B cell (primary cell): ENCODE data around the gene FMO4. TPM values are rescaled to one million over a fixed set of nuclear protein-coding genes. Genes with fewer than 3 reads are reported as not detected.

Source experiments
- ATAC-seq: fragments of 200-7000 bp; cut with Tn5 transposase; one replicate; pipeline ENCODE4 v1.10.0; 2021; ENCODE audit warnings: low read depth, mild to moderate bottlenecking, moderate number of reproducible peaks, moderate library complexity
- CTCF ChIA-PET: fragments of 350-600 bp; sonication (Branson Sonifier 250); formaldehyde crosslinking; loops from one replicate; lab custom pipeline; 2021; ENCODE audit warnings: antibody characterized with exemption, inconsistent platforms; lab: Charles Lee
- POLR2A ChIA-PET: fragments of 350-600 bp; sonication (Branson Sonifier 250); formaldehyde crosslinking; loops from one replicate; lab custom pipeline; 2021; ENCODE audit warnings: antibody characterized with exemption; lab: Charles Lee
- DNase-seq: peaks from one replicate; pipeline ENCODE4 v3.0.0; 2013
- H2AFZ ChIP-seq: 2 replicates; pipeline ENCODE4 v1.6.1; 2012; ENCODE audit warnings: mild to moderate bottlenecking, low read depth, low read length; ENCODE audit not compliant: insufficient read depth, poor library complexity, severe bottlenecking
- H3K27ac ChIP-seq, 2 donors: 1 replicate in 1 of 2; 2 replicates in 1 of 2; pipeline ENCODE4 v1.5.1; 2012 to 2013; ENCODE audit warnings: low read length in 2 of 2, mild to moderate bottlenecking in 2 of 2, moderate library complexity in 1 of 2
- H3K27me3 ChIP-seq, 4 experiments: fragments of 200-600 bp in 1 of 4; sonication (generic) in 1 of 4; replicated peaks in 1 of 4; 1 replicate in 2 of 4; 2 replicates in 2 of 4; pipeline versions ENCODE4 v1.6.1 to v1.7.0; 2013 to 2016; ENCODE audit warnings: low read length in 3 of 4, mild to moderate bottlenecking in 2 of 4, mixed read lengths in 1 of 4, moderate library complexity in 1 of 4; ENCODE audit not compliant: insufficient read depth in 4 of 4, control insufficient read depth in 3 of 4; ENCODE audit errors: control extremely low read depth in 1 of 4
- H3K36me3 ChIP-seq, 2 experiments: replicated peaks in 1 of 2; 1 replicate in 1 of 2; 2 replicates in 1 of 2; pipeline versions ENCODE4 v1.6.1 to v1.7.1; 2013; ENCODE audit warnings: low read length in 1 of 2; ENCODE audit not compliant: insufficient read depth in 2 of 2, control insufficient read depth in 1 of 2; ENCODE audit errors: control extremely low read depth in 1 of 2, extremely low read depth in 1 of 2
- H3K4me1 ChIP-seq, 2 donors: fragments of 200-600 bp in 1 of 2; sonication (generic) in 1 of 2; 1 replicate in 1 of 2; 2 replicates in 1 of 2; pipeline versions ENCODE4 v1.5.1 to v1.6.1; 2013 to 2017; ENCODE audit warnings: low read length in 2 of 2; ENCODE audit not compliant: control insufficient read depth in 2 of 2, insufficient read depth in 2 of 2
- H3K4me2 ChIP-seq: replicated peaks from 2 replicates; pipeline ENCODE3; 2012; ENCODE audit warnings: mild to moderate bottlenecking, low read depth, low read length; ENCODE audit not compliant: poor library complexity, severe bottlenecking
- H3K4me3 ChIP-seq, 5 experiments: fragments of 200-600 bp in 1 of 5; sonication (generic) in 1 of 5; 1 replicate in 3 of 5; 2 replicates in 2 of 5; pipeline versions ENCODE4 v1.5.1 to v1.7.0; 2011 to 2016; ENCODE audit warnings: low read length in 4 of 5, mild to moderate bottlenecking in 4 of 5, low read depth in 2 of 5, control low read depth in 1 of 5, moderate library complexity in 1 of 5; ENCODE audit not compliant: insufficient read depth in 1 of 5; ENCODE audit errors: control extremely low read depth in 1 of 5, extremely low read depth in 1 of 5
- H3K79me2 ChIP-seq: fragments of 200-600 bp; sonication (generic); one replicate; pipeline ENCODE4 v1.6.0; 2016; ENCODE audit warnings: low read length; ENCODE audit not compliant: control insufficient read depth, insufficient read depth
- H3K9ac ChIP-seq: fragments of 200-600 bp; sonication (generic); 2 replicates; pipeline ENCODE4 v1.6.1; 2017; ENCODE audit warnings: mild to moderate bottlenecking, low read length, moderate library complexity
- H3K9me3 ChIP-seq, 3 donors: one replicate each; pipeline versions ENCODE4 v1.6.1 to v1.7.1; 2013; ENCODE audit warnings: low read length in 2 of 3; ENCODE audit not compliant: control insufficient read depth in 2 of 3, insufficient read depth in 1 of 3; ENCODE audit errors: control extremely low read depth in 1 of 3
- H4K20me1 ChIP-seq: 2 replicates; pipeline ENCODE4 v1.6.0; 2012; ENCODE audit warnings: mild to moderate bottlenecking, low read length; ENCODE audit not compliant: insufficient read depth, control insufficient read depth, poor library complexity, severe bottlenecking
- H3K27ac Mint-ChIP-seq: one replicate; pipeline ENCODE4 v1.8.0; 2021; ENCODE audit warnings: mixed read lengths
- H3K27me3 Mint-ChIP-seq: one replicate; pipeline ENCODE4 v1.8.0; 2021; ENCODE audit warnings: mixed read lengths
- H3K4me1 Mint-ChIP-seq: one replicate; pipeline ENCODE4 v1.8.0; 2021; ENCODE audit warnings: mixed read lengths
- H3K4me3 Mint-ChIP-seq: one replicate; pipeline ENCODE4 v1.8.0; 2021; ENCODE audit warnings: mixed read lengths
- H3K9me3 Mint-ChIP-seq: one replicate; pipeline ENCODE4 v1.8.0; 2022; ENCODE audit warnings: mixed read lengths; ENCODE audit not compliant: insufficient read depth
- EZH2 ChIP-seq: IDR thresholded peaks from 2 replicates; pipeline ENCODE4 v1.6.1; 2012; ENCODE audit warnings: borderline replicate concordance, low read depth, mild to moderate bottlenecking, moderate library complexity, low read length; ENCODE audit not compliant: insufficient read depth, poor library complexity, severe bottlenecking
- WGBS: methylation state at CpG from one replicate; pipeline ENCODE4 v1.1.5; 2013; ENCODE audit warnings: missing lambda C conversion rate; ENCODE audit not compliant: insufficient coverage; 5-methylcytosine and 5-hydroxymethylcytosine counted together
- intact Hi-C: fragments of 100-400 bp; cut with micrococcal nuclease; formaldehyde crosslinking; loops from one replicate; pipeline ENCODE4 v1.10.0; 2022
- polyA plus RNA-seq: library from polyadenylated mRNA; depleted of rRNA; stranded (reverse); fragments of >200 nt; gene quantifications from 2 replicates; pipeline ENCODE4 v1.2.3, GENCODE V29; 2012
- total RNA-seq, 2 donors: library from RNA; stranded (reverse); fragments of 120-200 nt in 1 of 2; gene quantifications; 1 replicate in 1 of 2; 2 replicates in 1 of 2; pipeline versions ENCODE4 v1.2.3 to v1.2.4, GENCODE V29; 2013 to 2022
- TF ChIP-seq, protein P1 (sequence below): fragments of 200-600 bp; IDR thresholded peaks from one replicate; pipeline ENCODE4 v1.8.0; 2022; ENCODE audit warnings: antibody characterized with exemption, mild to moderate bottlenecking

Gene FMO4
- total and polyA plus RNA-seq, 2 donors (not counting 1 experiment from before 2014, with no cell fraction given), result 2.5 to 3.0 TPM

DNA sequence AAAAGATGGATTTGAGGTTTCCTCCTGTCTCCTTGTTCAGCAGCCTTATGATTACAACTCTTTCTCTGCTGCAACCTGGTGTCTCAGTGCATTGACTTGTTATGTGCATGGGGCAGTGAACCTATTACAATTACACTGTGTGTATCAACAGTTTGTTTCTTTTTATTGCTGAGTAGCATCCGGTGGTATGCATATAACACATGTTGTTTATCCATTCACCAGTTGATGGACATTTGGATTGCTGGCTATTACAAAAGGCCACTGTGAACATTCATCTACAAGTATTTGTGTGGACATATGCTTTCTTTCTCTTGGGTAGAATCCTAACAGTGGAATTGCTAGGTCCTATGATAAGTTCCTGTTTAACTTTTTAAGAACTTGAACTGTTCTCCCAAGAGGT is 65.9 kb downstream of the FMO4 start:
- no peaks in the 10 kb centered on the region for H3K4me1 Mint-ChIP-seq
- intact Hi-C loops, result no loop called here
- DNase-seq, result no peak
- CTCF ChIA-PET, result no interaction called here
- WGBS, result no CpG with 5 or more reads among the region's 1 CpG
- Histone ChIP-seq H3K27ac (no peak overlapping the region), H3K4me1 (no peaks in the 10 kb centered on the region), H3K9me3 (peaks cover 0 to 14% (median 0%) of the 10 kb centered on the region in 3 donors), H3K4me3 (no peak overlapping the region), H3K9ac (no peak overlapping the region), H4K20me1 (no peaks in the 10 kb centered on the region), H3K4me2 (no peak overlapping the region), H3K36me3 (no peaks in the 10 kb centered on the region), H3K79me2 (no peaks in the 10 kb centered on the region), H2AFZ (no peak overlapping the region), H3K27me3 (no peaks in the 10 kb centered on the region)
- no peak overlapping the region for H3K27ac Mint-ChIP-seq
- POLR2A ChIA-PET, result no interaction called here
- peaks cover 4% of the 10 kb centered on the region for H3K27me3 Mint-ChIP-seq
- no peak for ATAC-seq
- peaks cover 3% of the 10 kb centered on the region for H3K9me3 Mint-ChIP-seq
- H3K4me3 Mint-ChIP-seq, result no peak overlapping the region
- TF ChIP-seq, protein P1, sequence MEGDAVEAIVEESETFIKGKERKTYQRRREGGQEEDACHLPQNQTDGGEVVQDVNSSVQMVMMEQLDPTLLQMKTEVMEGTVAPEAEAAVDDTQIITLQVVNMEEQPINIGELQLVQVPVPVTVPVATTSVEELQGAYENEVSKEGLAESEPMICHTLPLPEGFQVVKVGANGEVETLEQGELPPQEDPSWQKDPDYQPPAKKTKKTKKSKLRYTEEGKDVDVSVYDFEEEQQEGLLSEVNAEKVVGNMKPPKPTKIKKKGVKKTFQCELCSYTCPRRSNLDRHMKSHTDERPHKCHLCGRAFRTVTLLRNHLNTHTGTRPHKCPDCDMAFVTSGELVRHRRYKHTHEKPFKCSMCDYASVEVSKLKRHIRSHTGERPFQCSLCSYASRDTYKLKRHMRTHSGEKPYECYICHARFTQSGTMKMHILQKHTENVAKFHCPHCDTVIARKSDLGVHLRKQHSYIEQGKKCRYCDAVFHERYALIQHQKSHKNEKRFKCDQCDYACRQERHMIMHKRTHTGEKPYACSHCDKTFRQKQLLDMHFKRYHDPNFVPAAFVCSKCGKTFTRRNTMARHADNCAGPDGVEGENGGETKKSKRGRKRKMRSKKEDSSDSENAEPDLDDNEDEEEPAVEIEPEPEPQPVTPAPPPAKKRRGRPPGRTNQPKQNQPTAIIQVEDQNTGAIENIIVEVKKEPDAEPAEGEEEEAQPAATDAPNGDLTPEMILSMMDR, result no peak
- no peak for TF ChIP-seq EZH2

DNA sequence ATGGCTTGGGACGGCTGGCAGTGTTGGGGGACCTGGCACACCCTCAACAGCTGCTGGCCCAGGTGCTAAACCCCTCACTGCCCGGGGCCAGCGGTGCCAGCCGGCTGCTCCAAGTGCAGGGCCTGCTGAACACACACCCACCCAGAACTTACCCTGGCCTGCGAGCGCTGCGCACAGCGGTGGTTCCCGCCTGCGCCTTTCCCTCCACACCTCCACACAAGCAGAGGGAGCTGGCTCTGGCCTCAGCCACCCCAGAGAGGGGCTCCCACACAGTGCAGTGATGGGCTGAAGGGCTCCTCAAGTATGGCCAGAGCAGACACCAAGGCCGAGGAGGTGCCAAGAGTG is 67.9 kb downstream of the FMO4 start:
- ChIA-PET POLR2A (no interaction called here), CTCF (no interaction called here)
- Mint-ChIP-seq H3K4me3 (no peak overlapping the region), H3K27me3 (peaks cover 8% of the 10 kb centered on the region), H3K4me1 (no peaks in the 10 kb centered on the region), H3K27ac (no peak overlapping the region), H3K9me3 (peaks cover 3% of the 10 kb centered on the region)
- TF ChIP-seq EZH2, result no peak
- TF ChIP-seq, protein P1, result no peak
- Histone ChIP-seq H3K9me3 (peaks cover 0 to 14% (median 0%) of the 10 kb centered on the region in 3 donors), H3K9ac (no peak overlapping the region), H4K20me1 (no peaks in the 10 kb centered on the region), H3K4me1 (no peaks in the 10 kb centered on the region), H3K79me2 (no peaks in the 10 kb centered on the region), H3K27me3 (no peaks in the 10 kb centered on the region), H3K36me3 (no peaks in the 10 kb centered on the region), H3K4me3 (no peak overlapping the region), H2AFZ (no peak overlapping the region), H3K27ac (no peak overlapping the region), H3K4me2 (no peak overlapping the region)
- intact Hi-C loops, result no loop called here
- no peak for DNase-seq
- no peak for ATAC-seq
- 97% methylated on average over 8 of the region's 11 CpGs for WGBS
